Embryonic facial prominence (tissue), 1 donor: ENCODE data around the gene ENTREP1.

Experiments
- DNase-seq: peaks from one replicate; pipeline ENCODE4 v3.0.0-alpha.2; 2016; ENCODE audit errors: extremely low spot score

ENTREP1 gene

GRCh38 chr9:69364510-69365150, 39.6 kb downstream of the ENTREP1 start:
- DNase-seq: no peak

- DNase-seq: no peak
Observed at GRCh38 chr9:69370430-69370829, 45.4 kb downstream of the ENTREP1 start.

GRCh38 chr9:69371001-69371400, 46.0 kb downstream of the ENTREP1 start:
- DNase-seq: no peak

- no peak for DNase-seq
Observed at GRCh38 chr9:69376651-69377050, 51.6 kb downstream of the ENTREP1 start.

- DNase-seq: no peak
Observed at GRCh38 chr9:69377291-69377690, 52.3 kb downstream of the ENTREP1 start.

- DNase-seq: no peak
Observed at GRCh38 chr9:69377981-69378380, 53.0 kb downstream of the ENTREP1 start.

GRCh38 chr9:69379270-69379982, 54.4 kb downstream of the ENTREP1 start:
- DNase-seq: no peak

- DNase-seq: no peak
Observed at GRCh38 chr9:69380301-69380700, 55.3 kb downstream of the ENTREP1 start.

GRCh38 chr9:69380811-69381210, 55.8 kb downstream of the ENTREP1 start:
- DNase-seq: no peak

- DNase-seq: no peak
Observed at GRCh38 chr9:69382135-69382534, 57.1 kb downstream of the ENTREP1 start.

GRCh38 chr9:69385581-69386033, 60.6 kb downstream of the ENTREP1 start:
- DNase-seq: no peak

GRCh38 chr9:69386651-69387050, 61.6 kb downstream of the ENTREP1 start:
- no peak for DNase-seq

GRCh38 chr9:69388596-69388995, 63.6 kb downstream of the ENTREP1 start:
- no peak for DNase-seq

- DNase-seq: no peak
Observed at GRCh38 chr9:69389437-69389995, 64.5 kb downstream of the ENTREP1 start.

GRCh38 chr9:69391487-69391886, 66.5 kb downstream of the ENTREP1 start:
- DNase-seq: no peak

GRCh38 chr9:69391946-69392345, 66.9 kb downstream of the ENTREP1 start:
- DNase-seq: no peak

GRCh38 chr9:69392826-69393225, 67.8 kb downstream of the ENTREP1 start:
- DNase-seq: no peak

GRCh38 chr9:69393425-69393824, 68.4 kb downstream of the ENTREP1 start:
- DNase-seq: no peak

- no peak for DNase-seq
Observed at GRCh38 chr9:69395718-69396117, 70.7 kb downstream of the ENTREP1 start.

- DNase-seq: no peak
Observed at GRCh38 chr9:69396759-69397158, 71.7 kb downstream of the ENTREP1 start.

GRCh38 chr9:69397384-69398214, 72.6 kb downstream of the ENTREP1 start:
- DNase-seq: no peak

GRCh38 chr9:69400470-69400869, 75.5 kb downstream of the ENTREP1 start:
- no peak for DNase-seq
